Effector memory CD8-positive, alpha-beta T cell (primary cell): Measurements from ENCODE around the gene PODN.
A peak's percentile ranks its signal among the peaks of the same experiment; 100 is the strongest.

Experiments
- ATAC-seq: fragments of 150-1000 bp; cut with Tn5 transposase; replicated peaks from 2 replicates; pipeline ENCODE4 v1.10.0; 2021; ENCODE audit warnings: mild to moderate bottlenecking, moderate library complexity
- DNase-seq, 3 experiments: peaks; one replicate each; pipeline ENCODE4 v3.0.0; 2021
- H3K27ac Mint-ChIP-seq, 2 donors: one replicate each; pipeline ENCODE4 v1.8.0; 2022; ENCODE audit warnings: mild to moderate bottlenecking in 2 of 2, mixed read lengths in 2 of 2, moderate library complexity in 2 of 2
- H3K27me3 Mint-ChIP-seq, 2 donors: one replicate each; pipeline ENCODE4 v1.8.0; 2022; ENCODE audit warnings: mixed read lengths in 2 of 2
- H3K36me3 Mint-ChIP-seq: one replicate; pipeline ENCODE4 v1.8.0; 2022; ENCODE audit warnings: mild to moderate bottlenecking, moderate library complexity, mixed read lengths; ENCODE audit not compliant: insufficient read depth
- H3K4me1 Mint-ChIP-seq, 2 donors: one replicate each; pipeline ENCODE4 v1.8.0; 2022; ENCODE audit warnings: low read depth in 2 of 2, mixed read lengths in 2 of 2
- H3K4me3 Mint-ChIP-seq, 2 donors: one replicate each; pipeline ENCODE4 v1.8.0; 2022; ENCODE audit warnings: mild to moderate bottlenecking in 2 of 2, mixed read lengths in 2 of 2, moderate library complexity in 2 of 2
- H3K9me3 Mint-ChIP-seq, 2 donors: one replicate each; pipeline ENCODE4 v1.8.0; 2022; ENCODE audit warnings: mixed read lengths in 2 of 2

Gene PODN

DNA sequence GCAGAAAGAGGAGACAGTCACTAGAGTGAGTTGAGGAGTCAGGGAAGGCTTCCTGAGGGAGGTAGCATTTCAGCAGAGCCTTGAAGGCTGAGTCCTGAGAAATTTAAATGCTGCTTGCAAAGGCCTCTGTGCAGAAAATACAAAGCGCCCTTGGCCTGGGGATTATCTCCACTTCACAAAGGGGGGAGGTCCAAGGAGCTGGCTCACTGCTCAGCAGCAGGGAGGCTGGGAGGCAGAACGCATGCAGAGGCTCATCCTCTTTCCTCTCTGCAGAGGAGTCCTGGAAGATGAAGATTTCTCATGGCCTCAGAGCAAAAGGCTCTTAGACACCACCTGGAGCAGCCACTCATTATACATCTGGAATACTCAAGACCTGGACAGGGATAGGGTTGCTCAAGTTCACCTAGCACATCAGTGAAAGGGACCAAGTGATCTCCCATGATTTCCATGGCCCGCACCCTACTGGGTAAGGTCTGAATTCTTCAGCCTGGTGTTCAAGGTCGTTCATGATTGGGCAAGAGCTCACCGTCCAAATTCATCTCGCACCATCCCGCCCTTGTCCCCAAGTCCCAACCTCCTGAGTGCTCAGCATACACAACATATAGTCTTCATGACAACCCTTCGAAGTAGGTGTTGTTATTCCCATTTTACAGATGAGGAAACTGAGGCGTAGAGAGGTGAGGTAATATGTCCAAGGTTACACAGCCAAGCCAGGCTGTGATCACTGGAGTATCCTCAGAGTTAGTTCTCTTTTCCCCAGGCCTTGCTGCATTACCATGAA is 71.4 kb downstream of the PODN start:
- Mint-ChIP-seq H3K9me3 (peaks cover 3 to 9% of the 10 kb centered on the region in 2 donors), H3K27me3 (no peaks in the 10 kb centered on the region), H3K36me3 (peaks cover 4% of the 10 kb centered on the region), H3K4me1 (peaks cover 14 to 33% of the 10 kb centered on the region in 2 donors), H3K27ac (peak overlapping the region; percentile 78 to 84), H3K4me3 (peak overlapping the region in 1 of 2 donors; percentile 28)
- ATAC-seq = no peak
- no peak for DNase-seq

DNA sequence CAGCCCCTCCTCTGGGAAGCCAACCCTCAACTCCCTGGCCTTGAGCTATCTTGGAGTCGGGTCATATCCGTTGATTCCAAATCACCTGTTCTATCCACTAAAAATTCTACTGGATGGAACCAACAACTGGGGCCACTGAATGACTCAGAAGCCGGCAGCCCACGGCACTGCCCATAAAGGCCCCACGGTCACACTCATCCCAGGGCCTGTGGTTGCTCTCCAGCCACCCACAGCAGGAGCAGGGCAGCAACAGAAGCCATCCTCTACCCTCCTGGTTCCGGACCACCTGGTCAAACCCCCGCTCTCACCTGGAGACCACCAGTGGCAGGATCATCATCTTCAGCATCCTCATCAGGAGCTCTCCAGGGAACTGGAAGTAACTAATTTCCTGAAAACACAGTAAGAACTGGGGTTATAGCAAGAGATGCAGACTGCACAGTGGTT is 72.1 kb downstream of the PODN start:
- ATAC-seq (no peak), DNase-seq (no peak)
- Mint-ChIP-seq H3K27me3 (no peaks in the 10 kb centered on the region), H3K36me3 (peaks cover 4% of the 10 kb centered on the region), H3K4me3 (peak overlapping the region in 1 of 2 donors; percentile 28), H3K9me3 (peaks cover 3 to 9% of the 10 kb centered on the region in 2 donors), H3K4me1 (peaks cover 12 to 32% of the 10 kb centered on the region in 2 donors), H3K27ac (peak overlapping the region; percentile 78 to 84)
